Measurements from ENCODE around the gene ERMARD.
"Not testable (repeated sequence)": the region's sequence is repeated elsewhere in the genome, so short reads cannot be mapped to it uniquely, and the experiment has no call there.

Gene ERMARD

DNA sequence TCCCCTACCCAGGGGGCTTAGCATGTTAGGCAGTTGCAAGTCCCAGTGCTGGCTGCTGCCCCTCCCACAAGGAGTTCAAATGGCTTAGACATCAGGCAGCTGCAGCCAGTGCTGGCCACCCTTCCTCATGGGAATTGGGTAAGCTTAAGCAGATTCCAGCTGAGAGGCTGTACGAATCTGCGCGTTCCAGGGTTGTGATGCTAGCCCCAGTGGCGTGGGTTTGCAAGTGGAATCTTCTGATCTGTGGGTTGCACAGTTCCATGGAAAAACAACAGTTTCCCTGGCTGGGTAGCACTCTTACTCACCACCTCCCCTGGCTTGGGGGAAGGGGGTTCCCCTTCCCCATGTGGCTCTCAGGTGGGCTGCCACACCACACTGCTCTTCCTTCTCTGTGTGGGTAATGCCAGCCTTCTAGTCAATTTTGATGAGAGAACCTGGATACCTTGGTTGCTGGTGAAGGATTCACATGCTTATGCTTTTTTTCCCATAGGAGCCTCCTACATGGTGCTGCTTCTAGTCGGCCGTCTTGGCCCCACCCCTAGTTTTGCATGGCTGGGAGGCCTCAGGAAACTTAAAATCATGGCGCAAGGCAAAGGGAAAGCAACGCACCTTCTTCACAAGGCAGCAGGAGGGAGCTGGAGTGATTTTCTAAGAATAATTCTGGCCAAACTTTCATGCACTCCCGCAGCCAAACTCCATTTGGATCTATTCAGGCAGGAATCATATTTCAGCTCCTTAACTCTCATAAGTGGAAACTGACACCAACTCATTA lies 13.0 kb upstream of the ERMARD start:
- in situ Hi-C loops (cut with MboI; ENCODE audit: low sequenced_read_pairs) = no loop called here

GRCh38 chr6:169738976-169739529 lies 12.4 kb upstream of the ERMARD start:
- in situ Hi-C loops (cut with MboI; ENCODE audit: low sequenced_read_pairs) = no loop called here

DNA sequence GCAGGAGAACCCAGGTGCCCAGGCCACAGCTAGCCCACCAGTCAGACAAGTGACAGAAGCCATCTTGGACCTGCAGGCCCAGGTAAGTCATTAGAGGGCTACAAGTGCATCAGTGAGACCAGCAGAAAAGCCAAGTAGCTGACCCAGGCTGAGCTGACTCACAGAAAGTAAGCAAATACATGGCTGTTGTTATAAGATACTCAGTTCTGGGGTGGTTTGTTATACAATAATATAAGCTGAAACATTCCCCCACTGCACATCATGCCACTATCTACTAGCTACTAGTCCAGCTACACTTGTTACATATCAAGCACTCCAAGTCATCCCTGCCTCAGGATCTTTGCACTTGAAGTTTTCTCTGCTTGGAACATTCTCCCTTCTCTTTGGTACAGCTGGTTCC lies 10.1 kb upstream of the ERMARD start:
- in situ Hi-C loops (cut with MboI; ENCODE audit: low sequenced_read_pairs) = no loop called here

GRCh38 chr6:169745405-169745804 lies 6.0 kb upstream of the ERMARD start:
- in situ Hi-C loops (cut with MboI; ENCODE audit: low sequenced_read_pairs) = no loop called here

GRCh38 chr6:169746556-169746955 lies 4.9 kb upstream of the ERMARD start:
- in situ Hi-C loops (cut with MboI; ENCODE audit: low sequenced_read_pairs) = no loop called here

- in situ Hi-C loops (cut with MboI; ENCODE audit: low sequenced_read_pairs) = no loop called here
Measured at GRCh38 chr6:169752074-169752623, 727 bp downstream of the ERMARD start.

DNA sequence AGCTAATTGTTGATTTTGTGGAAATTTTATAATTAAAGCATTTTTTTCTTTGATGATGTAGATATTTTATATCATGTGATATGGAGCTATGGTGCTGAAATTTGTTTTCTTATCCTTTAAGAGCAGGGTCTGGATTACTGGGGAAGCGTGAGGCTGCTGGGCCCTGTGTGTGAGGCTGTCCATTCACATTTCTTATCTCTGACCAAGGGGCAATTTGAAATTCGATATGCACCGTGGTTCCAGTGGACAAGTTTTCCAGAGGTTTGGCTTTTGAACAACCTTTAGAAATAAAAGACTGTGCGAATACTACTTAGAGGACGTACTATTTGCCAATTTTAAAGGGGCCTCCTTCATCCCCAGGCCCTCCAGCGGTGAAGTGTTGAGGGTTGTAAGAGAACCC lies 3.7 kb downstream of the ERMARD start:
- in situ Hi-C loops (cut with MboI; ENCODE audit: low sequenced_read_pairs) = no loop called here

DNA sequence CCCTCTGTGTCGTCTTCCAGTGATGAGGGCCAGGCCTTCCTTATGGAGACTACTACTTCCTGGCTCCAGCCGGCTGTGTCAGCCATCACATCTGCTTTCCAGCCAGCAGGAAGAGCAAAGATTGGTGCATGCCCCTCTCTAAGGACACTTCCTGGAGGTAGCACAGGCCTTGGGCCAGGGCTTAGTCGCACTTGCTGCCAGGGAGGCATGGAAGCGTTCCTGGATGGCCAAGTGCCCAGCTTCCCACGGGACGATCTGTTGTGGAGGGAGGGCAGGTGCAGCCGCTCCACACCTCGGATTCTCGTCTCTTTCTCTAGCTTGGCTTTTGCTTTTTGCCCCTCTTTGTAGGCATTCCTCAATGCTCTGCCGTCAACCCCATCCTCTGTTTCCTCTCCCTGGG lies 11.9 kb downstream of the ERMARD start:
- in situ Hi-C loops (cut with MboI; ENCODE audit: low sequenced_read_pairs) = no loop called here

GRCh38 chr6:169763881-169764280 lies 12.5 kb downstream of the ERMARD start:
- in situ Hi-C loops (cut with MboI; ENCODE audit: low sequenced_read_pairs) = no loop called here

GRCh38 chr6:169765789-169766188 lies 14.4 kb downstream of the ERMARD start:
- in situ Hi-C loops (cut with MboI; ENCODE audit: low sequenced_read_pairs) = not testable (repeated sequence)

DNA sequence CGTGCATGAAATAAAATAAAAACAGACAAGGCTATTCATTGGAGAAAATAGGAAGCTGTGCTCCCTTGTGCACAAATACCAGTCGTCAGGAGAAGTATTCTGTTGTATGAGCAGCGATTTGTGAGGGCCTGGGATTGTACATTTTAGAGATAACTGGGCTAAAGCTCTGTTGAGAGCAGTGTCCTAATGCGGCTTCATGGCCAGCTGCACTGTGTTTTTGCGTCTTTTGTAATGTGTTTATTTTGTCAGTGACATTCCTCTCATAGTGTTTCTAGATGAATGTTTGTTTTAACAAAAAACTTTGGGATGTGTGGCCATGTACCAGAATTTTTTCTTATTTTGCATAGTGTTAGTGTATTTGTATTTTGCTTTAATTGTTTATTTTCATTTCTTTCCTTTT lies 14.8 kb downstream of the ERMARD start:
- in situ Hi-C loops (cut with MboI; ENCODE audit: low sequenced_read_pairs) = no loop called here

DNA sequence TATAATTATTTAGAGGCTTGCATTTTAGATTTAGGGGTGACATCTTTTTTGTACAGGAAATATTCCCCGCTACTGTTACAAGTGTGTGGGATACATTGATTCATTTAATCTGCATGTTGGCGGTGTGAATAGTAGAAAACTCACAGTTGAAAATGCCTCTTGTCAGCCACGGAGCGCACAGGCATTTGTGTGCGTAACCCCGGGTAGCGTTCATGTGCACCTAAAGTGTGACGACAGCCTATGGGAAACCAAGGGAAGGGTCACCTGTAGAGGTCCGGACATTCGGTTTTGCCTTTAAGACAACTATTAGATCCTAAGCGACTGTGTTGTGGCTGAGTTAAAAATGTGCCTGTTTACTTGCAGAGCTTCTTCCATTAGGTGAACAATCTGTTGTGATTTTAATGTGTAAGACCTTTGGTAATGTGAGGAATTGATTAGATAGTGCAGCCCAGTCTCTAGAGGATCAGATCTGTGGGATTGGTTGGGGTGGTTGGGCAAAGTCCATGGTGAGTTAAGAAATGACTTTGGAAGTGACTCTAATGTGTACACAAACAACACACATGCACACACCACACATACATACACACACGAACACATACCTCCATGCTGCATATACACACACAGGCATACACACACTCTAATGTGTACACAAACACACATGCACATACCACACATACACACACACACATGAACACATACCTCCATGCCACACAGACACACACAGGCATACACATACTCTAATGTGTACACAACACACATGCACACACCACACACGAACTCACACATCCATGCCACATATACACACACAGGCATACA lies 15.7 kb downstream of the ERMARD start:
- in situ Hi-C loops (cut with MboI; ENCODE audit: low sequenced_read_pairs) = no loop called here

DNA sequence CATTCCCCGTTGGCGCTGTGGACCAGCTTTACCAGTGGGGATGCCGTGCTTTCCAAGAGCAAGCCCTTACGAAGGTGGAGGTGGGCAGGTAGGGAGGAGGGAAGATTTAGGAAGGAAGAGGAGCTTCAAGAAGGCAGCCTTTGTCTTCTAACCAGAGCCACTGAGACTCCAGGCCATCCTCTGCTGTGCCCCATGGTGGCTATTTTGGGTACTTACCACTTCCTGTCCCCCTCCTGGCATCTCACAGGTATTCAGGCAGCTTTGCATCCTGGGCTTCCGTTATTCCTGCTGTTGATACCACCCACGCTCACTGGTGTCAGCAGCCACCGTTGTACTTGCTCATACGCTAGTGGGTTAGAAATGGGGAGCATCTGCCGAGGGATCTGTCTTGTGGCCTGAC lies 22.9 kb downstream of the ERMARD start:
- in situ Hi-C loops (cut with MboI; ENCODE audit: low sequenced_read_pairs) = no loop called here

DNA sequence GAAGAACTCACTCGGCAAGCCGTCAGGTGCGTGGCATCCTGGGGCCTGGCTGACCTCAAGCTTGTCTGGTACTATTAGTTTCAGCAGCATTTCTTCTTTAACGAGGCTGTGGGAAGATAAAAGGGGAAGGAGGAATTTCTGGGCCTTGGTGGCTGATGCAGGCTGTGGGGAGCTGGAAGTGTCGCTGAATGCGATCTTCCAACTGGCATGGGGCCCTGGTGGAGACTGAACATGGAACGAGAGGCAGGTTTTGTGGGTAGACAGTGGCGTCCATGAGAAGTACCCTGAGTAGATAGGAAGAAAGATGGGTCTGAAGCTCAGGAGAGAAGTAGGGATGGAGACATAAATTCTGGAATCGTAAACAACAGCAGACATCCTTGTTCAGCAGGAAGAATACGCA lies 23.9 kb downstream of the ERMARD start:
- in situ Hi-C loops (cut with MboI; ENCODE audit: low sequenced_read_pairs) = no loop called here

DNA sequence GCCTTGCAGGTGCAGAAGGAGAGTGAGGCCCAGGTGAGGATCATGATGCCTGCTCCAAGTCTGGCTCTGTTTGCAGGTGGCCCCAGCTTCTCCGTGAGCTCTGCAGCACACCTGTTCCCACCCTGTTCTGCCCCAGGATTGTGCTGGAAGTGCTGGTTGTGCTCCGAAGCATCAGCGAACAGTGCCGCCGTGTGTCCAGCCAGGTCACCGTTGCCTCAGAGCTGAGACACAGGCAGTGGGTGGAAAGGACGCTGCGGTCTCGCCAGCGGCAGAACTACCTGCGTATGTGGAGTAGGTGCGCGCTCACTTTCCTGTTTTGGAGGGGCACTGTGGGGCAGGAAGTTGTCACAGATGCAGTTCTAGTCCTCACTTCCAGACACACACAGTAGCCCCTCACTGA lies 25.0 kb downstream of the ERMARD start:
- in situ Hi-C loops (cut with MboI; ENCODE audit: low sequenced_read_pairs) = no loop called here

DNA sequence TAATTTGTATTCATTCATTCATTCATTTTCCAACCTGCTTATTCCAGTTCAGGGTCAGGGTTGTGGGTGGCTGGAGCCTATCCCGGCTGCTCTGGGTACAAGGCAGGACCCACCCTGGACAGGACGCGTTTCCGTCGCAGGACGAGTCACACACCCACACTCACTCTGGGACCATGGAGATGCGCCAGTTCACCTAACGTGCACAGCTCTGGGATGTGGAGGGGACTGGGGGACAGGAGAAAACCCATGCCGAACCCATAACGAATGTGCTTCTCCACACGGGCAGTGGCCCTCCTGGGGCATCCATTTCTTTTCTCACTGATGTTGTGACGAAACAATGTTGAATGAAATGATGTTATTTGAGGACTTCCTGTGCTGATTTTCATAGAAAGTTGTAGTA lies 26.5 kb downstream of the ERMARD start:
- in situ Hi-C loops (cut with MboI; ENCODE audit: low sequenced_read_pairs) = no loop called here

GRCh38 chr6:169778646-169779045 lies 27.2 kb downstream of the ERMARD start:
- in situ Hi-C loops (cut with MboI; ENCODE audit: low sequenced_read_pairs) = no loop called here

DNA sequence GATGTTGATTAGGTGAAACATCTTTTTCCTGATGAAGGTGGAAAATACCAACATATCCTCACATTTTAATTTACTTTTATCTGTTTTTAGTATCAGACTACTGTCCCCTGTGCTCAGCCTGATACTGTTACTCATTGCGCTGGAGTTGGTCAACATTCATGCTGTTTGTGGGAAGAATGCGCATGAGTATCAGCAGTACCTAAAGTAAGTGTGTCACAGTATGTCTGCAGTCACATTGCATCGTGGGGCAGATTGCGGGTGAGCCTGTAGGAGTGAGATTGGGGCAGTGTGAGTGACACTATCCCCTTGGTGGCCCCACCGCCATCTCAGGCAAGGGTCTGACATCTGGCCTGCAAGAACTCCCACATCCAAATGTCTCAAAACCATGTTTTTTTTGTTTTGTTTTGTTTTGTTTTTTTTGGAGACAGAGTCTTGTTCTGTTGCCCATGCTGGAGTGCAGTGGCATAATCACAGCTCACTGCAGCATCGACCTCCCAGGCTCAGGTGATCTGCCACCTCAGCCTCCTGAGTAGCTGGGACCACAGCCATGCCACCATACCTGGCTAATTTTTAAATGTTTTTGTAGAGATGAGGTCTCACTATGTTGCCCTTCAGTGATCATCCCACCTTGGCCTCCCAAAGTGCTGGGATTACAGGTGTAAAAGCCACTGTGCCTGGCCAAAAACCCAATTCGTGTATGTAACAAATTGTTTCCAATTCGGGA lies 27.8 kb downstream of the ERMARD start:
- in situ Hi-C loops (cut with MboI; ENCODE audit: low sequenced_read_pairs) = no loop called here

DNA sequence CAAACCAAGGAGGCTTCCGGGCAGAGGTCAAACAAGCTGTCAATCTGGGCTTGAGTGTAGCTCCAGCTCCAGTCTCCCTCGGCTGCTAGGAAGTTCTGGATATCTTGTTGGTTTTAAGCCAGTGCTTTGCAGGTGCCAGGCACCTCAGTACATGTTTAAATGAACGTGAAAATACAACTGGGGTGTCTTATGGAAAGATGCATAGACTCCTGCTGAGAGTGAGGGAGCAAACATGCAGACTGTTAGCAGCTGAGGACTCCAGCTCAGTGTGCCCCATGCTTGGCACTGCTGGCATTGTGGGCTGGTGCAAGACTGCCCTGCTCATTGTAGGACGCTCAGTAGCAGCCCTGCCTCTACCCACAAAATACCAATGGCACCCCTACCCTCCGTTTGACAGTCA lies 28.5 kb downstream of the ERMARD start:
- in situ Hi-C loops (cut with MboI; ENCODE audit: low sequenced_read_pairs) = no loop called here

GRCh38 chr6:169780571-169781091 lies 29.2 kb downstream of the ERMARD start:
- in situ Hi-C loops (cut with MboI; ENCODE audit: low sequenced_read_pairs) = no loop called here

DNA sequence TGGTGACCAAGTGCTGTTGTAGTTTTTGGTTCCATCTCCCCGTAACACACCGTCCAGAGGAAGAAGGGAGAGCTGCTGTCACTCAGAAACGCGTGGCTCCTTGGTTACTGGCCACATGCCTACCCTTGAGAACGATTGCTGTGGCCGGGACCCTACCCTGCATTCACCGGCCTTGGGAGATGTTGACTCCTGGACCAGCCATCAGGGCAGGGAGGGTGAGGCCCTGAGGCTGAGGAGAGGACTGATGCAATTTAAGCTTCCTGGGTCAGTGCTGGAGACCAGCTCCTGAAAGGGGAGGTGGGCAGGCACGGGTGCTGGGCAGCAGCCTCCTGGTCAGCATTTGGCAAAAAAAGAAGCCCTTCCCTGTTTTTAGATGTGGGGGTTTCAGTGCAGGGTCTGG lies 31.5 kb downstream of the ERMARD start:
- in situ Hi-C loops (cut with MboI; ENCODE audit: low sequenced_read_pairs) = no loop called here

Data from HL-60/S4 treated with phorbol 12-myristate 13-acetate at 8.2 ng/mL for 4 days and 3 days (cell line).